GM10266 (cell line): Measurements from ENCODE around the gene ODF2L.

Source experiments
- DNase-seq: peaks from one replicate; pipeline ENCODE4 v3.0.0; 2012; ENCODE audit errors: extremely low spot score
- CTCF ChIP-seq: IDR thresholded peaks from 2 replicates; pipeline ENCODE4 v1.5.1; 2012; ENCODE audit warnings: mild to moderate bottlenecking, low read depth; ENCODE audit not compliant: control insufficient read depth, insufficient read depth; ENCODE audit errors: missing control alignments

ODF2L gene

GRCh38 chr1:86419277-86419903, 23.3 kb upstream of the ODF2L start:
- peak; percentile 72 for TF ChIP-seq CTCF
- peak; percentile 55 for DNase-seq

- DNase-seq: no peak
Observed at GRCh38 chr1:86416343-86416742, 20.2 kb upstream of the ODF2L start.

GRCh38 chr1:86410879-86411278, 14.8 kb upstream of the ODF2L start:
- no peak for TF ChIP-seq CTCF
- DNase-seq: no peak

More at GRCh38 chr1:86416343-86416742, 20.2 kb upstream of the ODF2L start:
- TF ChIP-seq CTCF: no peak

- no peak for DNase-seq
- no peak for TF ChIP-seq CTCF
Observed at GRCh38 chr1:86409416-86410021, 13.4 kb upstream of the ODF2L start.

- no peak for DNase-seq
- no peak for TF ChIP-seq CTCF
Observed at GRCh38 chr1:86396498-86396890, 371 bp upstream of the ODF2L start.

- DNase-seq: no peak
- TF ChIP-seq CTCF: no peak
Observed at GRCh38 chr1:86394416-86394815, 1.7 kb downstream of the ODF2L start.

GRCh38 chr1:86389307-86389706, 6.8 kb downstream of the ODF2L start:
- DNase-seq: no peak
- no peak for TF ChIP-seq CTCF
